Measurements from ENCODE around the gene PEF1. TPM values are rescaled to one million over a fixed set of nuclear protein-coding genes. Genes with fewer than 3 reads are reported as not detected.

Gene PEF1
- total and polyA plus RNA-seq, 2 experiments from 2014 or later: 22.3 to 68.5 TPM

GRCh38 chr1:31691951-31692350 lies 47.3 kb upstream of the PEF1 start (continued):
- TF ChIP-seq JUNB (IDR thresholded peaks at IDR 0.05; ENCODE audit: unreplicated experiment) (no peak), ZNF462 (CRISPR knock-in tag; IDR thresholded peaks at IDR 0.05) (no peak)

GRCh38 chr1:31691446-31691845 lies 46.8 kb upstream of the PEF1 start:
- DNase-seq (ENCODE audit: low spot score): no peak
- Histone ChIP-seq H3K27me3 (ENCODE audit: insufficient read depth) (no peaks in the 10 kb centered on the region), H3K4me1 (ENCODE audit: insufficient read depth) (no peaks in the 10 kb centered on the region), H3K4me3 (no peak overlapping the region), H3F3A (replicated peaks; ENCODE audit: low read depth) (no peaks in the 10 kb centered on the region), H3K27ac (ENCODE audit: low read depth) (no peak overlapping the region), H3K4me2 (no peak overlapping the region), H3K9me2 (ENCODE audit: insufficient read depth) (no peaks in the 10 kb centered on the region), H4K20me1 (replicated peaks; ENCODE audit: insufficient read depth) (no peaks in the 10 kb centered on the region), H3K79me2 (replicated peaks; ENCODE audit: insufficient read depth) (no peaks in the 10 kb centered on the region), H3K36me3 (ENCODE audit: insufficient read depth) (no peaks in the 10 kb centered on the region), H2AFZ (no peak overlapping the region)
- Mint-ChIP-seq H3K27me3 (ENCODE audit: insufficient read depth, low read depth, poor library complexity) (peaks cover 10% of the 10 kb centered on the region), H3K27ac (no peak overlapping the region), H3K9me3 (no peaks in the 10 kb centered on the region; the same call in 2 of the 3 replicates), H3K4me1 (peaks cover 23% of the 10 kb centered on the region), H3K4me3 (no peak overlapping the region), H3K36me3 (ENCODE audit: low read depth) (no peaks in the 10 kb centered on the region)
- ATAC-seq: no peak
- no peak for TF ChIP-seq CREB1 (CRISPR knock-in tag; IDR thresholded peaks at IDR 0.05; ENCODE audit: low read depth)
- no peak for TF ChIP-seq ZNF331 (CRISPR knock-in tag; IDR thresholded peaks at IDR 0.05; ENCODE audit: low read depth)
- no peak for TF ChIP-seq REST (IDR thresholded peaks at IDR 0.05; ENCODE audit: unreplicated experiment)
- no peak for TF ChIP-seq STAT1 (IDR thresholded peaks at IDR 0.05; ENCODE audit: unreplicated experiment)
- no peak for TF ChIP-seq ZNF114 (CRISPR knock-in tag; IDR thresholded peaks at IDR 0.05)
- TF ChIP-seq EZH2 (IDR thresholded peaks at IDR 0.05; ENCODE audit: low read depth, unreplicated experiment): no peak
- TF ChIP-seq CTCF (conservative IDR thresholded peaks at IDR 0.05; ENCODE audit: low read depth in 2 of 2): no peak
- no peak for TF ChIP-seq NANOG (IDR thresholded peaks at IDR 0.05; ENCODE audit: borderline replicate concordance)
- no peak for TF ChIP-seq POLR2AphosphoS5 (IDR thresholded peaks at IDR 0.05; ENCODE audit: low read depth)
- TF ChIP-seq JUNB (IDR thresholded peaks at IDR 0.05; ENCODE audit: unreplicated experiment): no peak
- TF ChIP-seq ETS1 (IDR thresholded peaks at IDR 0.05): no peak

Data from GM23338 (cell line).